Epithelial cell of proximal tubule (primary cell): Measurements from ENCODE around the gene QDPR. TPM values are rescaled to one million over a fixed set of nuclear protein-coding genes. Genes with fewer than 3 reads are reported as not detected.
"Not testable (repeated sequence)": the region's sequence is repeated elsewhere in the genome, so short reads cannot be mapped to it uniquely, and the experiment has no call there.

Experiments used
- DNase-seq: peaks from one replicate; pipeline ENCODE4 v3.0.0-alpha.2; 2011; ENCODE audit warnings: low read depth
- H3K4me3 ChIP-seq: 2 replicates; pipeline ENCODE4 v1.5.1; 2011; ENCODE audit warnings: low read depth, mild to moderate bottlenecking, low read length
- total RNA-seq: library from RNA; depleted of rRNA; stranded (reverse); fragments of >200 nt; gene quantifications from 2 replicates; pipeline ENCODE4 v1.2.3, GENCODE V29; 2015
- TF ChIP-seq, protein P1 (sequence below): conservative IDR thresholded peaks from 2 replicates; pipeline ENCODE4 v1.5.1; 2012; ENCODE audit warnings: low read depth, mild to moderate bottlenecking, low read length

Gene QDPR
- total RNA-seq, 1 donor from 2014 or later, result 15.7 TPM

DNA sequence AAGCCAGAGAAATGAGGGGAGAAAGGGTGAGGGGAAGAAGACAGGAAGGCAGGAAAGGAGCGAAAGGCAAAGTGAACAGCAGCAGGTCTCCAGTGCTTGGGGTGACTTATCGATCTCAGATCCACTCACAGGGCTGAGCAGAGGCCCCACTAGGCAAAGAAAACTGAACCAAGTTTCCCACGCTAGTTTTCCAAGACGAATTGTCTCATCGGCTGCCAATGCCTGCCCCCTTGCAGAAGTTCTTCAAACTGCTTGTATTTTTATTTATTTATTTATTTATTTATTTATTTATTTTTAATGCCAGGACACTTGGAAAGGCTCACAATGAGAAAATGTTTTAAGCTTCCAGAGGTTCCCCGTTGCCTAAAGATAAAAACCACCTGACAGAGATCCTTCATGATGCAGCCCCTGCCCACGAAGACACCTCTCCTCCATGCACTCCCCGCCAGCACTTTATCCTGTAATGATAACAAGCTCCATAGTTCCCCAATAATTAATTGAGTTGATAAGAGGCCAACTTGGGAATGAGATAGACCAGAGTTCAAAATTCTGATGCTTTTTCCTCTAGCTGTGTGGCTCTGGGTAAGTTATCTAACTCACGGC, 43.2 kb downstream of the QDPR start:
- no peak overlapping the region for H3K4me3 ChIP-seq
- TF ChIP-seq, protein P1, sequence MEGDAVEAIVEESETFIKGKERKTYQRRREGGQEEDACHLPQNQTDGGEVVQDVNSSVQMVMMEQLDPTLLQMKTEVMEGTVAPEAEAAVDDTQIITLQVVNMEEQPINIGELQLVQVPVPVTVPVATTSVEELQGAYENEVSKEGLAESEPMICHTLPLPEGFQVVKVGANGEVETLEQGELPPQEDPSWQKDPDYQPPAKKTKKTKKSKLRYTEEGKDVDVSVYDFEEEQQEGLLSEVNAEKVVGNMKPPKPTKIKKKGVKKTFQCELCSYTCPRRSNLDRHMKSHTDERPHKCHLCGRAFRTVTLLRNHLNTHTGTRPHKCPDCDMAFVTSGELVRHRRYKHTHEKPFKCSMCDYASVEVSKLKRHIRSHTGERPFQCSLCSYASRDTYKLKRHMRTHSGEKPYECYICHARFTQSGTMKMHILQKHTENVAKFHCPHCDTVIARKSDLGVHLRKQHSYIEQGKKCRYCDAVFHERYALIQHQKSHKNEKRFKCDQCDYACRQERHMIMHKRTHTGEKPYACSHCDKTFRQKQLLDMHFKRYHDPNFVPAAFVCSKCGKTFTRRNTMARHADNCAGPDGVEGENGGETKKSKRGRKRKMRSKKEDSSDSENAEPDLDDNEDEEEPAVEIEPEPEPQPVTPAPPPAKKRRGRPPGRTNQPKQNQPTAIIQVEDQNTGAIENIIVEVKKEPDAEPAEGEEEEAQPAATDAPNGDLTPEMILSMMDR, result peak; percentile 59
- DNase-seq, result no peak

DNA sequence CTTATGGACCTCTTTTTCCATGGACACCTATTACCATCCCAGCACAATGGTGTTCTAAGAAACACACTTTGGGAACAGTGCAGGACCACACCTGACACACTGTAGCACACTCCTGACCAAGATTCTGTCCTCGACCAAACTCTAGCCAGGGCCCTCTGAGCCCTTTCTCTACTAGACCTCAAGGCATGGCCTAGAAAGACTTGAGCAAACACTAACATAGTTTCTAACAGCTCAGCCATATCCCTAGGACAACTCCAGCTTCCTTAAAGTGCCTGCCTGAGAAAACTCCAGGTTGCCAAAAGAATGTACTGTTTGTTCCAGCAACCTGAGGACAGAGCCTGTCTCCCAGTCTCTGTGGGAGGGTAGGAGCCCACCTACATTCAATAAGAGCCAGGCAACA, 48.3 kb downstream of the QDPR start:
- H3K4me3 ChIP-seq, result no peak overlapping the region
- TF ChIP-seq, protein P1, result no peak
- no peak for DNase-seq

DNA sequence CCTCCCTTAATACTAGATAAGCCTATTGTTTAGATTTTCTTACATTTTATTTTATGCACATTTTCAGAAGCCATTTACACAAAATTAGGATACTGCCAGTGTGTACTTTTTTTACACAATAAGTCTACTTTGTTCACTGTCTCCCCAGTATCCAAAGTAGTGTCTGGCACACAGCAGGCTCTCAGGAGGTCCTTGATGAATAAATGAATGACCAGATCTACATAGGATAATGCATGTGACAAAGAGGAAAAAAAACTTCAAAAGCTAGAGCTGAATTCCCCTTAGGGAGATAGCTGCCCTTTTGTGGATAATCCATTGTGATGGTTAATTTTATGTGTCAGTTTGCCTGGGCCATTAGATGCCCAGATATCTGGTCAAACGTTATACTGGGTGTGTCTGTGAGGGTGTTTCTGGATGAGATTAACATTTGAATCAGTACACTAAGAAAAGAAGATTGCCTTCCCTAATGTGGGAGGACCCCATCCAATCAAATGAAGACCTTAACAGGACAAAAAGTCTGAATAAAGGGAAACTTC, 61.6 kb downstream of the QDPR start:
- no peak overlapping the region for H3K4me3 ChIP-seq
- TF ChIP-seq, protein P1, result no peak
- DNase-seq, result no peak

DNA sequence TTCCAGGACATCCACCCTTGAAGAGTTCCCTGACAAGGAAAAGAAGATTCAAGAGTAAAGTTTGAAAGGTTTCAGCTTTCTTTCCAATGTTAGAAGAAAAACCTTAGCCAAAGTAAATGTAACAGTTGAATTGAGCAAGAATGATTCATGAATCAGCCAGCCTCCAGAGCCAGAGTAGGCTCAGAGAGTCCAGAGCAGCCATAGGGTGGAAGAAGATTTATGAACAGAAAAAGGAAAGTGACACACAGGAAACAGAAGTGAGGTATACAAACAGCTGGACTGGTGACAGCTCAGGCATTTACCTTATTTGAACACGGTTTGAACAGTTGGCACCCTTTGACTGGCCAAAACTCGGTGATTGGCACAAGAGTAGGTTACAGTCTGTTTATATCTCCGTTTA, 63.2 kb downstream of the QDPR start:
- no peak for DNase-seq
- TF ChIP-seq, protein P1, result no peak
- H3K4me3 ChIP-seq, result no peak overlapping the region

DNA sequence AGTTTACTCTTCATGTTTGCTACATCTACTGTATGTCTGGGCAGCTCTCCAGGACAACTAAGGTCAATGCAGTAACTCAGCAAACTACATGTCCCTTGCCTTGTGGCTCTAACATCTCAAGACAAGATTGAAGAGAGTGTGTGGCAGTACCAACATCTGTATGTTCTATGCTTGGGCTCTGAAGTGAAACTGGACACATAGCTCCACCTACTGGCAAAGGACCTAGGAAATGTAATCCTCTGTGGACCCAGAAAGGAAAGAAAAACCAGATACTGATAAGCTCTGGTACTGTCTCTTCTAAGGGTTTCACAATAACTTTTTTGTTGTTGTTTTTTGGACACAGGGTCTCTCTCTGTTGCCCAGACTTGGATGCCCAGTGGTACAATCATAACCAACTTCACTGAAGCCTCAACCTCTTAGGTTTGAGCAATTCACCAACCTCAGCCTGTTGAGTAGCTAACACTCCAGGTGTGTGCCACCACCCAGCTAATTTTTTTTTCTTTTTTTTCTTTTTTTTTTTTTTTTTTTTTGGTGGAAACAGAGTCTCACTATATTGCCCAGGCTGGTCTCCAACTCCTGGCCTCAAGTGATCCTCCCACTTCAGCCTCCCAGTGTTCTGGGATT, 64.1 kb downstream of the QDPR start:
- TF ChIP-seq, protein P1, result peak; percentile 88
- peak; percentile 37 for DNase-seq
- no peak overlapping the region for H3K4me3 ChIP-seq

DNA sequence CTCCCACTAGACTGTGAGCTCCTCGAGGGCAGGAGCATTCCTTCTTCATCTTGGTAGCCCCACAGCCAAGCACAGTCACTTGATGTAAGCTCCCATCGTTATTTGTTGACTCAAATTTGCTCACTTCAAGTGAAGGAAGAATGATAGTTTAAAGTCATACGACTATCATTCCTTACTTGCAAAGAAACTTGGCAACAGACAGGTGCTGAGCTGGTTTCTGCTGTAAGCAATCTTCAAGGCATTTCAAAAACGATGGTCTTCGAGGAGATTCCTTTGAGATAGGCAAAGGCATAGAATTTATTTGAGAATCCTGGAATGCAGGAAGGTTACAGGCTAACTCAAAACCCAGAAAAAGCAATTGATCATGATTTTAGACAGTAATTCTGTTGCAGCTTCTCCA, 64.8 kb downstream of the QDPR start:
- DNase-seq, result peak; percentile 27
- TF ChIP-seq, protein P1, result no peak
- H3K4me3 ChIP-seq, result no peak overlapping the region

DNA sequence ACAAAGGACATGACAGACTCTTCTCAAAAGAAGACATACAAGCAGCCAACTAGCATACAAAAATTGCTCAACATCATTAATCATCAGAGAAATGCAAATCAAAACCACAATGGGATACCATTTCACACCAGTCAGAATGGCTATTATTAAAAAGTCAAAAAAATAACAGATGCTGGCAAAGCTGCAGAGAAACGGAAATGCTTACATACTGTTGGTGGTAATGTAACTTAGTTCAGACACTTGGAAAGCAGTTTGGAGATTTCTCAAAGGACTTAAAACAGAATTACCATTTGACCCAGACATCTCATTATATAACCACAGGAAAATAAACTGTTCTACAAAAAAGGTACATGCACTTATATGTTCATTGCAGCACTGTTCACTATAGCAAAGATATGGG, 69.4 kb downstream of the QDPR start:
- not testable (repeated sequence) for H3K4me3 ChIP-seq, DNase-seq
